GM12878 (cell line): ENCODE data around the gene ASTN1.

Source experiments
- CHD2 ChIP-seq: IDR thresholded peaks from 2 replicates; pipeline ENCODE4 v1.6.1; 2011; ENCODE audit warnings: low read depth, low read length, improper control_type of control experiment, borderline replicate concordance
- EP300 ChIP-seq, 2 experiments: fragments of 150-350 bp in 1 of 2; IDR thresholded peaks; 2 replicates each; pipeline ENCODE4 v1.6.1; 2011 to 2012; ENCODE audit warnings: low read depth in 2 of 2, low read length in 2 of 2, borderline replicate concordance in 1 of 2, improper control_type of control experiment in 1 of 2, inconsistent platforms in 1 of 2; ENCODE audit not compliant: control insufficient read depth in 1 of 2
- EZH2 ChIP-seq: IDR thresholded peaks from 2 replicates; pipeline ENCODE4 v1.6.1; 2012; ENCODE audit warnings: low read depth, mild to moderate bottlenecking, control low read depth, inconsistent platforms, low read length, borderline replicate concordance; ENCODE audit not compliant: control insufficient read depth
- GABPA ChIP-seq: IDR thresholded peaks from 2 replicates; pipeline ENCODE4 v1.6.1; 2014; ENCODE audit warnings: antibody characterized with exemption, low read depth, mild to moderate bottlenecking, inconsistent platforms
- NFYB ChIP-seq: IDR thresholded peaks from 2 replicates; pipeline ENCODE4 v1.6.1; 2011; ENCODE audit warnings: low read depth, mild to moderate bottlenecking, low read length, improper control_type of control experiment, moderate library complexity; ENCODE audit not compliant: insufficient read depth
- NR2C2 ChIP-seq: IDR thresholded peaks from 2 replicates; pipeline ENCODE4 v1.6.1; 2011; ENCODE audit warnings: borderline replicate concordance, low read depth; ENCODE audit not compliant: control insufficient read depth, insufficient read length
- NRF1 ChIP-seq: conservative IDR thresholded peaks from 2 replicates; pipeline ENCODE4 v1.6.1; 2011; ENCODE audit warnings: mild to moderate bottlenecking, low read depth, low read length, improper control_type of control experiment
- TAF1 ChIP-seq: IDR thresholded peaks from 2 replicates; pipeline ENCODE4 v1.6.1; 2011; ENCODE audit warnings: mild to moderate bottlenecking, low read depth, low read length, borderline replicate concordance
- TF ChIP-seq, protein P1 (sequence below), 3 experiments: IDR thresholded peaks in 2 of 3; conservative IDR thresholded peaks in 1 of 3; 2 replicates each; pipeline ENCODE4 v1.5.1; 2011; ENCODE audit warnings: low read depth in 3 of 3, low read length in 3 of 3, mild to moderate bottlenecking in 3 of 3, control low read depth in 2 of 3, moderate library complexity in 2 of 3, inconsistent platforms in 1 of 3, mixed read lengths in 1 of 3; ENCODE audit not compliant: control insufficient read depth in 2 of 3, insufficient read depth in 1 of 3; ENCODE audit errors: extremely low read depth in 1 of 3
- TF ChIP-seq, protein P2 (sequence below): fragments of 450-650 bp; formaldehyde crosslinking; IDR thresholded peaks from 2 replicates; pipeline ENCODE4 v1.4.0; 2022; ENCODE audit warnings: mild to moderate bottlenecking, moderate library complexity
- TF ChIP-seq, protein P3 (sequence below): IDR thresholded peaks from 2 replicates; pipeline ENCODE4 v1.6.1; 2012; ENCODE audit warnings: low read depth, low read length, improper control_type of control experiment

DNA sequence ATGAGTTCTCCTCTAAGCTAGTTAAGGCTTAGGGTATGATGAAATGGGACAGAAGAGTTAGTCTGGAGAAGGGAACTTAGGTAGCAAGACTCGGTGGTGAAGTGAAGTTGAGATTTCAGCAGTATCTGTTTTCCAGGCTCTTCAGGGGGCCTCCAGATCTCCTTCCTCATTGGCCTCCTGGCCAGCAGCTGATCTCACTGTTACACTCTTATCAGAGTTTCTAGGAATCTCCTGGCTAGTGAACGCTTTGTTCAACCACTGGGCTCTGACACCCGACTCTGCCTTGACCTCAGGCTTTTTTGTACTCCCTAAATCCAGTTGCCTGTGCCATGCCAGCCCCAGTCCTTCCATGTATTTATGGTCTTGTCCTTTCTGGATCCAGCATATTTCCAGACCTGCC lies 311.0 kb downstream of the ASTN1 start:
- TF ChIP-seq NR2C2 = no peak
- no peak for TF ChIP-seq EP300 (IDR thresholded peaks at IDR 0.05; ENCODE audit: borderline replicate concordance in 1 of 2, control insufficient read depth in 1 of 2, low read depth in 2 of 2, low read length in 2 of 2)
- TF ChIP-seq, protein P1, sequence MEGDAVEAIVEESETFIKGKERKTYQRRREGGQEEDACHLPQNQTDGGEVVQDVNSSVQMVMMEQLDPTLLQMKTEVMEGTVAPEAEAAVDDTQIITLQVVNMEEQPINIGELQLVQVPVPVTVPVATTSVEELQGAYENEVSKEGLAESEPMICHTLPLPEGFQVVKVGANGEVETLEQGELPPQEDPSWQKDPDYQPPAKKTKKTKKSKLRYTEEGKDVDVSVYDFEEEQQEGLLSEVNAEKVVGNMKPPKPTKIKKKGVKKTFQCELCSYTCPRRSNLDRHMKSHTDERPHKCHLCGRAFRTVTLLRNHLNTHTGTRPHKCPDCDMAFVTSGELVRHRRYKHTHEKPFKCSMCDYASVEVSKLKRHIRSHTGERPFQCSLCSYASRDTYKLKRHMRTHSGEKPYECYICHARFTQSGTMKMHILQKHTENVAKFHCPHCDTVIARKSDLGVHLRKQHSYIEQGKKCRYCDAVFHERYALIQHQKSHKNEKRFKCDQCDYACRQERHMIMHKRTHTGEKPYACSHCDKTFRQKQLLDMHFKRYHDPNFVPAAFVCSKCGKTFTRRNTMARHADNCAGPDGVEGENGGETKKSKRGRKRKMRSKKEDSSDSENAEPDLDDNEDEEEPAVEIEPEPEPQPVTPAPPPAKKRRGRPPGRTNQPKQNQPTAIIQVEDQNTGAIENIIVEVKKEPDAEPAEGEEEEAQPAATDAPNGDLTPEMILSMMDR (IDR thresholded peaks at IDR 0.05 in 2 of 3, conservative IDR thresholded peaks at IDR 0.05 in 1 of 3; ENCODE audit: control insufficient read depth in 2 of 3, extremely low read depth in 1 of 3, insufficient read depth in 1 of 3, low read depth in 3 of 3, low read length in 3 of 3) = no peak
- TF ChIP-seq, protein P2, sequence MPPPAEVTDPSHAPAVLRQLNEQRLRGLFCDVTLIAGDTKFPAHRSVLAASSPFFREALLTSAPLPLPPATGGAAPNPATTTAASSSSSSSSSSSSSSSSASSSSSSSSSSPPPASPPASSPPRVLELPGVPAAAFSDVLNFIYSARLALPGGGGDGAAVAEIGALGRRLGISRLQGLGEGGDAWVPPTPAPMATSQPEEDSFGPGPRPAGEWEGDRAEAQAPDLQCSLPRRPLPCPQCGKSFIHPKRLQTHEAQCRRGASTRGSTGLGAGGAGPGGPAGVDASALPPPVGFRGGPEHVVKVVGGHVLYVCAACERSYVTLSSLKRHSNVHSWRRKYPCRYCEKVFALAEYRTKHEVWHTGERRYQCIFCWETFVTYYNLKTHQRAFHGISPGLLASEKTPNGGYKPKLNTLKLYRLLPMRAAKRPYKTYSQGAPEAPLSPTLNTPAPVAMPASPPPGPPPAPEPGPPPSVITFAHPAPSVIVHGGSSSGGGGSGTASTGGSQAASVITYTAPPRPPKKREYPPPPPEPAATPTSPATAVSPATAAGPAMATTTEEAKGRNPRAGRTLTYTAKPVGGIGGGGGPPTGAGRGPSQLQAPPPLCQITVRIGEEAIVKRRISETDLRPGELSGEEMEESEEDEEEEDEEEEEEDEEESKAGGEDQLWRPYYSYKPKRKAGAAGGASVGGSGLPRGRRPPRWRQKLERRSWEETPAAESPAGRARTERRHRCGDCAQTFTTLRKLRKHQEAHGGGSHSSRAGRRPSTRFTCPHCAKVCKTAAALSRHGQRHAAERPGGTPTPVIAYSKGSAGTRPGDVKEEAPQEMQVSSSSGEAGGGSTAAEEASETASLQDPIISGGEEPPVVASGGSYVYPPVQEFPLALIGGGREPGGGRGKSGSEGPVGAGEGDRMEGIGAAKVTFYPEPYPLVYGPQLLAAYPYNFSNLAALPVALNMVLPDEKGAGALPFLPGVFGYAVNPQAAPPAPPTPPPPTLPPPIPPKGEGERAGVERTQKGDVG = no peak
- no peak for TF ChIP-seq NRF1
- no peak for TF ChIP-seq CHD2
- TF ChIP-seq TAF1 = no peak
- TF ChIP-seq, protein P3, sequence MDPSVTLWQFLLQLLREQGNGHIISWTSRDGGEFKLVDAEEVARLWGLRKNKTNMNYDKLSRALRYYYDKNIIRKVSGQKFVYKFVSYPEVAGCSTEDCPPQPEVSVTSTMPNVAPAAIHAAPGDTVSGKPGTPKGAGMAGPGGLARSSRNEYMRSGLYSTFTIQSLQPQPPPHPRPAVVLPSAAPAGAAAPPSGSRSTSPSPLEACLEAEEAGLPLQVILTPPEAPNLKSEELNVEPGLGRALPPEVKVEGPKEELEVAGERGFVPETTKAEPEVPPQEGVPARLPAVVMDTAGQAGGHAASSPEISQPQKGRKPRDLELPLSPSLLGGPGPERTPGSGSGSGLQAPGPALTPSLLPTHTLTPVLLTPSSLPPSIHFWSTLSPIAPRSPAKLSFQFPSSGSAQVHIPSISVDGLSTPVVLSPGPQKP = no peak
- no peak for TF ChIP-seq NFYB
- no peak for TF ChIP-seq GABPA
- TF ChIP-seq EZH2 = no peak
